K562 (cell line): Measurements from ENCODE around the gene AHI1. TPM values are rescaled to one million over a fixed set of nuclear protein-coding genes. Genes with fewer than 3 reads are reported as not detected.
A peak's percentile ranks its signal among the peaks of the same experiment; 100 is the strongest.

Experiments used
- BRCA1 ChIP-seq, 2 experiments: fragments of 450-650 bp in 1 of 2; sonication (generic) in 1 of 2; formaldehyde crosslinking in 1 of 2; IDR thresholded peaks; 2 replicates each; pipeline versions ENCODE4 v1.5.0 to v1.6.1; 2017 to 2020; ENCODE audit warnings: mild to moderate bottlenecking in 1 of 2, missing genetic modification reagents in 1 of 2
- C11orf30 ChIP-seq: fragments of 450-650 bp; IDR thresholded peaks from 2 replicates; pipeline ENCODE4 v1.6.1; 2016; ENCODE audit warnings: low read depth, mild to moderate bottlenecking
- CEBPG ChIP-seq, 3 experiments: fragments of 200-800 bp in 1 of 3; sonication (Bioruptor generic) in 1 of 3; sonication (generic) in 1 of 3; formaldehyde crosslinking in 1 of 3; IDR thresholded peaks in 2 of 3; conservative IDR thresholded peaks in 1 of 3; 2 replicates each; pipeline versions ENCODE4 v1.6.1 to v1.8.0; 2016 to 2022; ENCODE audit warnings: missing compliant biosample characterization in 2 of 3, missing genetic modification characterization in 2 of 3, mild to moderate bottlenecking in 1 of 3, missing genetic modification reagents in 1 of 3
- E2F3 ChIP-seq: fragments of 250-450 bp; sonication (Bioruptor Pico); IDR thresholded peaks from 2 replicates; pipeline ENCODE4 v1.4.0; 2020; ENCODE audit warnings: mild to moderate bottlenecking
- HDAC1 ChIP-seq, 2 experiments: fragments of 450-650 bp; IDR thresholded peaks; 2 replicates each; pipeline ENCODE4 v1.6.1; 2016 to 2017; ENCODE audit warnings: inconsistent platforms in 1 of 2, mild to moderate bottlenecking in 1 of 2, moderate library complexity in 1 of 2
- HDAC8 ChIP-seq: fragments of 450-650 bp; IDR thresholded peaks from 2 replicates; pipeline ENCODE4 v1.6.1; 2016; ENCODE audit warnings: mild to moderate bottlenecking, missing genetic modification characterization, moderate library complexity, missing compliant biosample characterization
- HNRNPL ChIP-seq: fragments of 200-400 bp; formaldehyde crosslinking; IDR thresholded peaks from 2 replicates; pipeline ENCODE4 v1.6.1; 2017; ENCODE audit warnings: low read depth, mild to moderate bottlenecking, low read length
- MECOM ChIP-seq: fragments of 250-450 bp; sonication (Bioruptor Pico); IDR thresholded peaks from 2 replicates; pipeline ENCODE4 v1.8.0; 2022; ENCODE audit warnings: inconsistent platforms
- MIER1 ChIP-seq: fragments of 450-650 bp; IDR thresholded peaks from 2 replicates; pipeline ENCODE4 v1.6.1; 2016; ENCODE audit warnings: antibody characterized with exemption, mild to moderate bottlenecking, low read depth
- NBN ChIP-seq: fragments of 450-650 bp; IDR thresholded peaks from 2 replicates; pipeline ENCODE4 v1.6.1; 2016; ENCODE audit warnings: low read depth, mild to moderate bottlenecking
- PPARD ChIP-seq: fragments of 250-450 bp; sonication (Bioruptor Pico); IDR thresholded peaks from 2 replicates; pipeline ENCODE4 v1.8.0; 2022; ENCODE audit warnings: inconsistent platforms, mild to moderate bottlenecking, moderate library complexity
- PRMT5 ChIP-seq: sonication (generic); formaldehyde crosslinking; IDR thresholded peaks from 2 replicates; pipeline ENCODE4 v1.5.0; 2020; ENCODE audit warnings: missing genetic modification reagents
- PTBP1 ChIP-seq: fragments of 200-400 bp; formaldehyde crosslinking; IDR thresholded peaks from 2 replicates; pipeline ENCODE4 v1.6.1; 2017; ENCODE audit warnings: low read depth, low read length
- SNRNP70 ChIP-seq: fragments of 200-400 bp; formaldehyde crosslinking; optimal IDR thresholded peaks from 2 replicates; pipeline ENCODE3; 2017; ENCODE audit warnings: low read depth, low read length
- SRSF1 ChIP-seq: fragments of 200-400 bp; formaldehyde crosslinking; IDR thresholded peaks from 2 replicates; pipeline ENCODE4 v1.6.1; 2017; ENCODE audit warnings: mild to moderate bottlenecking, low read depth, low read length, moderate library complexity
- U2AF1 ChIP-seq: fragments of 200-400 bp; formaldehyde crosslinking; optimal IDR thresholded peaks from 2 replicates; pipeline ENCODE3; 2017; ENCODE audit warnings: mild to moderate bottlenecking, low read depth, low read length, moderate library complexity
- ZNF695 ChIP-seq: fragments of 450-650 bp; formaldehyde crosslinking; IDR thresholded peaks from 2 replicates; pipeline ENCODE4 v1.4.0; 2020; ENCODE audit warnings: mild to moderate bottlenecking, moderate library complexity
- polyA plus RNA-seq, 8 experiments: library from polyadenylated mRNA; depleted of rRNA in 4 of 8; stranded (reverse) in 5 of 8; unstranded in 3 of 8; fragments of >200 nt; fragmentation: Nextera tagmentation in 2 of 8; fragmentation: Illumina TruSeq in 1 of 8; extraction: Ambion mirVana in 2 of 8; extraction: Trizol in 1 of 8; gene quantifications; 2 replicates each; pipeline versions ENCODE4 v1.2.1 to v1.2.3, GENCODE V29; 2011 to 2014; ENCODE audit warnings: inconsistent platforms in 1 of 8, missing spikeins in 1 of 8
- total RNA-seq, 7 experiments: library from RNA; depleted of rRNA in 6 of 7; stranded (reverse); fragments of >200 nt in 6 of 7; fragmentation: Illumina TruSeq in 2 of 7; extraction: Trizol in 2 of 7; gene quantifications; 2 replicates each; pipeline versions ENCODE4 v1.2.1 to v1.2.3, GENCODE V29; 2011 to 2021; ENCODE audit warnings: low replicate concordance in 1 of 7
- TF ChIP-seq, protein P1 (sequence below), 2 experiments: fragments of 450-650 bp in 1 of 2; sonication (generic) in 1 of 2; formaldehyde crosslinking in 1 of 2; IDR thresholded peaks in 1 of 2; conservative IDR thresholded peaks in 1 of 2; 2 replicates each; pipeline versions ENCODE4 v1.6.1 to v1.8.1; 2016 to 2023; ENCODE audit warnings: mild to moderate bottlenecking in 2 of 2, moderate library complexity in 2 of 2, inconsistent platforms in 1 of 2, missing genetic modification reagents in 1 of 2
- TF ChIP-seq, protein P2 (sequence below): fragments of 450-650 bp; IDR thresholded peaks from 2 replicates; pipeline ENCODE4 v1.6.1; 2016; ENCODE audit warnings: low read depth, mild to moderate bottlenecking, moderate library complexity
- TF ChIP-seq, protein P3 (sequence below): IDR thresholded peaks from 2 replicates; pipeline ENCODE4 v1.6.1; 2014; ENCODE audit warnings: antibody characterized with exemption
- TF ChIP-seq, protein P4 (sequence below): fragments of 250-450 bp; sonication (Bioruptor Pico); IDR thresholded peaks from 2 replicates; pipeline ENCODE4 v1.5.0; 2022; ENCODE audit warnings: mild to moderate bottlenecking

Gene AHI1
- total and polyA plus RNA-seq, 9 of the 15 experiments (the other 6 are each of a cell fraction or from before 2014, with no cell fraction given): 24.7 to 54.9 (median 32.2) TPM

DNA sequence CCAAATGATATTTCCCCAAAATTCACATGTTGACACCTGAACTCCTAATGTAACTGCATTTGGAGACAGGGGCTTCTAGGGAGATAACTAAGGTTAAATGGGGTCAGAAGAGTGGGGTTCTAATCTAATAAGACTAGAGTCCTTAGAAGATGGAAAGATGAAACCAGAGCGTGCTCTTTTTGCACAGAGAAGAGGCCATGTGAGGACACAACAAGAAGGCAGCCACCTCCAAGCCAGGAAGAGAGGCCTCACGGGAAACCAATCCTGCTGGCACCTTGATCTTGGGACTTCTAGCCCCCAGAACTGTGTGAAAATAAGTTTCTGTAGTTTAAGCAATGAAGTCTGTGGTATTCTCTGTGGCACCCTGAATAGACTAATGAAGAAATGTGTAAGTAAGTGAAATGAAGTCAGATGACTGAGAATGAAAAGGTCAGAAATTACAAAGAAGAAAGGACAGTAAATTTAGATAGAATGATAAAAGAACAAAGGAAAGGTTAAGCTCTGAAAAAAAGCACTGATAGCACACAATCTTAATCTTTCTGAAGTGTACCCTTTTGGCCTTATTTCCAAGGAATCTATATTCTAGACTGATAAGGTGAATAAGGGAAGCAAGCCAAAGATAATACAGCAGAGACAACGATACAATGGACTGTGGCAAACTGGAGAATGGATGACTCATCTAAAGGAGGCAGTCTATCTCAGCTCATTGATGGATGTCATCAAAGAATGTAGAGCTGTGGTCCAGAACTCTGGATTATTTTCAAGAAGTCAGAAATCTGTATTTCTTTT is 206.1 kb downstream of the AHI1 start (continued):
- TF ChIP-seq HNRNPL: no peak
- TF ChIP-seq, protein P1, sequence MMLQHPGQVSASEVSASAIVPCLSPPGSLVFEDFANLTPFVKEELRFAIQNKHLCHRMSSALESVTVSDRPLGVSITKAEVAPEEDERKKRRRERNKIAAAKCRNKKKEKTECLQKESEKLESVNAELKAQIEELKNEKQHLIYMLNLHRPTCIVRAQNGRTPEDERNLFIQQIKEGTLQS (IDR thresholded peaks at IDR 0.05): peak; percentile 97
- TF ChIP-seq, protein P1 (CRISPR knock-in tag; conservative IDR thresholded peaks at IDR 0.05): no peak
- TF ChIP-seq BRCA1 (IDR thresholded peaks at IDR 0.05): no peak
- no peak for TF ChIP-seq BRCA1 (CRISPR knock-in tag; IDR thresholded peaks at IDR 0.05)
- TF ChIP-seq PRMT5 (CRISPR knock-in tag): no peak
- TF ChIP-seq MECOM (CRISPR knock-in tag): 0 out of 2 replicates have a peak, but pooled peaks have one; percentile 28
- TF ChIP-seq PPARD (CRISPR knock-in tag): no peak
- no peak for TF ChIP-seq CEBPG (CRISPR knock-in tag; IDR thresholded peaks at IDR 0.05)
- TF ChIP-seq CEBPG (tag; conservative IDR thresholded peaks at IDR 0.05 in 1 of 2, IDR thresholded peaks at IDR 0.05 in 1 of 2): no peak; a peak in 1 of 4 replicates
- no peak for TF ChIP-seq SRSF1
- TF ChIP-seq ZNF695 (CRISPR knock-in tag): no peak
- TF ChIP-seq HDAC1 (IDR thresholded peaks at IDR 0.05): peak in 1 of 2 experiments; percentile 75; a peak in 1 of 4 replicates
- no peak for TF ChIP-seq SNRNP70
- TF ChIP-seq HDAC8 (tag): no peak
- TF ChIP-seq E2F3 (CRISPR knock-in tag): no peak
- TF ChIP-seq C11orf30: peak; percentile 76
- TF ChIP-seq MIER1: no peak
- TF ChIP-seq, protein P2, sequence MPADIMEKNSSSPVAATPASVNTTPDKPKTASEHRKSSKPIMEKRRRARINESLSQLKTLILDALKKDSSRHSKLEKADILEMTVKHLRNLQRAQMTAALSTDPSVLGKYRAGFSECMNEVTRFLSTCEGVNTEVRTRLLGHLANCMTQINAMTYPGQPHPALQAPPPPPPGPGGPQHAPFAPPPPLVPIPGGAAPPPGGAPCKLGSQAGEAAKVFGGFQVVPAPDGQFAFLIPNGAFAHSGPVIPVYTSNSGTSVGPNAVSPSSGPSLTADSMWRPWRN: peak; percentile 63; the same call in 1 of the 2 replicates
- TF ChIP-seq, protein P3, sequence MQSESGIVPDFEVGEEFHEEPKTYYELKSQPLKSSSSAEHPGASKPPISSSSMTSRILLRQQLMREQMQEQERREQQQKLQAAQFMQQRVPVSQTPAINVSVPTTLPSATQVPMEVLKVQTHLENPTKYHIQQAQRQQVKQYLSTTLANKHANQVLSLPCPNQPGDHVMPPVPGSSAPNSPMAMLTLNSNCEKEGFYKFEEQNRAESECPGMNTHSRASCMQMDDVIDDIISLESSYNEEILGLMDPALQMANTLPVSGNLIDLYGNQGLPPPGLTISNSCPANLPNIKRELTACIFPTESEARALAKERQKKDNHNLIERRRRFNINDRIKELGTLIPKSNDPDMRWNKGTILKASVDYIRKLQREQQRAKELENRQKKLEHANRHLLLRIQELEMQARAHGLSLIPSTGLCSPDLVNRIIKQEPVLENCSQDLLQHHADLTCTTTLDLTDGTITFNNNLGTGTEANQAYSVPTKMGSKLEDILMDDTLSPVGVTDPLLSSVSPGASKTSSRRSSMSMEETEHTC: no peak
- no peak for TF ChIP-seq PTBP1
- TF ChIP-seq U2AF1: no peak
- TF ChIP-seq NBN: 0 out of 2 replicates have a peak, but pooled peaks have one; percentile 56
- TF ChIP-seq, protein P4, sequence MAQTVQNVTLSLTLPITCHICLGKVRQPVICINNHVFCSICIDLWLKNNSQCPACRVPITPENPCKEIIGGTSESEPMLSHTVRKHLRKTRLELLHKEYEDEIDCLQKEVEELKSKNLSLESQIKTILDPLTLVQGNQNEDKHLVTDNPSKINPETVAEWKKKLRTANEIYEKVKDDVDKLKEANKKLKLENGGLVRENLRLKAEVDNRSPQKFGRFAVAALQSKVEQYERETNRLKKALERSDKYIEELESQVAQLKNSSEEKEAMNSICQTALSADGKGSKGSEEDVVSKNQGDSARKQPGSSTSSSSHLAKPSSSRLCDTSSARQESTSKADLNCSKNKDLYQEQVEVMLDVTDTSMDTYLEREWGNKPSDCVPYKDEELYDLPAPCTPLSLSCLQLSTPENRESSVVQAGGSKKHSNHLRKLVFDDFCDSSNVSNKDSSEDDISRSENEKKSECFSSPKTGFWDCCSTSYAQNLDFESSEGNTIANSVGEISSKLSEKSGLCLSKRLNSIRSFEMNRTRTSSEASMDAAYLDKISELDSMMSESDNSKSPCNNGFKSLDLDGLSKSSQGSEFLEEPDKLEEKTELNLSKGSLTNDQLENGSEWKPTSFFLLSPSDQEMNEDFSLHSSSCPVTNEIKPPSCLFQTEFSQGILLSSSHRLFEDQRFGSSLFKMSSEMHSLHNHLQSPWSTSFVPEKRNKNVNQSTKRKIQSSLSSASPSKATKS (CRISPR knock-in tag): no peak
